Calu3 (cell line): Measurements from ENCODE around the gene RNF222. TPM values are rescaled to one million over a fixed set of nuclear protein-coding genes. Genes with fewer than 3 reads are reported as not detected.

ENCODE experiments used
- BruUV-seq: library from RNA; stranded (reverse); fragments of 400-500 nt; replicated peaks from 2 replicates; lab custom pipeline; 2021; lab: Mats Ljungman, UMichigan
- CTCF ChIA-PET: fragments of 300-600 bp; sonication (Branson Sonifier 250); formaldehyde crosslinking; loops from one replicate; lab custom pipeline; 2022; ENCODE audit warnings: antibody characterized with exemption; lab: Charles Lee
- DNase-seq: peaks from one replicate; pipeline ENCODE4 v3.0.0; 2022
- H3K27ac Mint-ChIP-seq: one replicate; pipeline ENCODE4 v1.8.0; 2022; ENCODE audit warnings: mixed read lengths; ENCODE audit not compliant: unreplicated experiment
- H3K27me3 Mint-ChIP-seq: one replicate; pipeline ENCODE4 v1.8.0; 2022; ENCODE audit warnings: mixed read lengths; ENCODE audit not compliant: unreplicated experiment
- H3K36me3 Mint-ChIP-seq: one replicate; pipeline ENCODE4 v1.8.0; 2022; ENCODE audit warnings: mild to moderate bottlenecking, moderate library complexity, mixed read lengths; ENCODE audit not compliant: insufficient read depth, unreplicated experiment
- H3K4me1 Mint-ChIP-seq: one replicate; pipeline ENCODE4 v1.8.0; 2022; ENCODE audit warnings: mild to moderate bottlenecking, low read depth, mixed read lengths; ENCODE audit not compliant: unreplicated experiment
- H3K4me3 Mint-ChIP-seq: one replicate; pipeline ENCODE4 v1.8.0; 2022; ENCODE audit warnings: mild to moderate bottlenecking, low read depth, moderate library complexity, mixed read lengths; ENCODE audit not compliant: unreplicated experiment
- H3K9me3 Mint-ChIP-seq: one replicate; pipeline ENCODE4 v1.8.0; 2022; ENCODE audit warnings: low read depth, mixed read lengths; ENCODE audit not compliant: unreplicated experiment
- intact Hi-C: fragments of 100-400 bp; cut with micrococcal nuclease; formaldehyde crosslinking; loops from one replicate; pipeline ENCODE4 v1.10.0; 2022; ENCODE audit not compliant: unreplicated experiment
- total RNA-seq: library from RNA; stranded (reverse); gene quantifications from 2 replicates; pipeline ENCODE4 v1.2.3, GENCODE V29; 2022
- TF ChIP-seq, protein P1 (sequence below): fragments of 200-600 bp; IDR thresholded peaks from one replicate; pipeline ENCODE4 v1.8.0; 2022; ENCODE audit warnings: antibody characterized with exemption; ENCODE audit not compliant: unreplicated experiment

The RNF222 gene
- total RNA-seq, 1 experiment from 2014 or later: not detected

GRCh38 chr17:8408371-8408770 lies 10.7 kb upstream of the RNF222 start:
- intact Hi-C loops: no loop called here
- peaks cover 5% of the 10 kb centered on the region for H3K36me3 Mint-ChIP-seq
- no peaks in the 10 kb centered on the region for H3K9me3 Mint-ChIP-seq
- peak overlapping the region; percentile 97 for H3K27ac Mint-ChIP-seq
- peak overlapping the region; percentile 67 for H3K4me3 Mint-ChIP-seq
- CTCF ChIA-PET: interaction anchor here (3.2 kb wide), 1 partner anchor 25 kb away, joined by 14 read pairs; no protein-coding TSS in a partner anchor
- H3K27me3 Mint-ChIP-seq: no peaks in the 10 kb centered on the region
- H3K4me1 Mint-ChIP-seq: peaks cover 8% of the 10 kb centered on the region
- peak; percentile 75 for DNase-seq
- TF ChIP-seq, protein P1, sequence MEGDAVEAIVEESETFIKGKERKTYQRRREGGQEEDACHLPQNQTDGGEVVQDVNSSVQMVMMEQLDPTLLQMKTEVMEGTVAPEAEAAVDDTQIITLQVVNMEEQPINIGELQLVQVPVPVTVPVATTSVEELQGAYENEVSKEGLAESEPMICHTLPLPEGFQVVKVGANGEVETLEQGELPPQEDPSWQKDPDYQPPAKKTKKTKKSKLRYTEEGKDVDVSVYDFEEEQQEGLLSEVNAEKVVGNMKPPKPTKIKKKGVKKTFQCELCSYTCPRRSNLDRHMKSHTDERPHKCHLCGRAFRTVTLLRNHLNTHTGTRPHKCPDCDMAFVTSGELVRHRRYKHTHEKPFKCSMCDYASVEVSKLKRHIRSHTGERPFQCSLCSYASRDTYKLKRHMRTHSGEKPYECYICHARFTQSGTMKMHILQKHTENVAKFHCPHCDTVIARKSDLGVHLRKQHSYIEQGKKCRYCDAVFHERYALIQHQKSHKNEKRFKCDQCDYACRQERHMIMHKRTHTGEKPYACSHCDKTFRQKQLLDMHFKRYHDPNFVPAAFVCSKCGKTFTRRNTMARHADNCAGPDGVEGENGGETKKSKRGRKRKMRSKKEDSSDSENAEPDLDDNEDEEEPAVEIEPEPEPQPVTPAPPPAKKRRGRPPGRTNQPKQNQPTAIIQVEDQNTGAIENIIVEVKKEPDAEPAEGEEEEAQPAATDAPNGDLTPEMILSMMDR: no peak
- BruUV-seq: no TSS peak

GRCh38 chr17:8406174-8406573 lies 8.5 kb upstream of the RNF222 start:
- DNase-seq: no peak
- intact Hi-C loops: no loop called here
- CTCF ChIA-PET: no interaction called here
- peaks cover 8% of the 10 kb centered on the region for H3K4me1 Mint-ChIP-seq
- BruUV-seq: no TSS peak
- H3K9me3 Mint-ChIP-seq: no peaks in the 10 kb centered on the region
- TF ChIP-seq, protein P1: no peak
- H3K27ac Mint-ChIP-seq: no peak overlapping the region
- H3K36me3 Mint-ChIP-seq: peaks cover 5% of the 10 kb centered on the region
- H3K27me3 Mint-ChIP-seq: peaks cover 8% of the 10 kb centered on the region
- no peak overlapping the region for H3K4me3 Mint-ChIP-seq

DNA sequence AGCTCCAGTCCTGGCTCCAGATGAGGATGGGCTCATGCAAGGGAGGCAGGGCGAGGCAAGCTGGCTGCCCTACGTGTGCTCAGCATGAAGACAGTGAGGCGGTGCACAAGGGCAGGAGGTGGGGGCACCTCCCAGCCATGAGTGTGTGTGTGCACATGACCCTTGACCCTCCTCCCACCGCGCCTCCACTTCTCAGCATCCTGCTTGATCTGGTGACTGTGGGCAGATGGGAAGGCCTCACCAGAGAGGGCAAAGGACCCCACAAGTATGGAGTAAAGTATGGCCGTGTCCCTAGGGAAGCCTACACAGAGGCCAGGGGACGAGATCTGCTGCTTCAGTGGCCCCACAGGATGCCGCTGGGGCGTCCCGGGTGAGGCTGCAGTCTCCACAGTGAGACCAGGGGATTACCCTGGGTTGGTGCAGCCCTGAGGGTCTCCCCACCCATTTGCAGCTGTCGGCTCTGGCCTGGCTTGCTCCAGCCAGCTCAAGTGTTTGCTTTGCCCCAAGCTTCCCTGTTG lies 7.9 kb upstream of the RNF222 start:
- intact Hi-C loops: no loop called here

GRCh38 chr17:8402921-8403536 lies 5.4 kb upstream of the RNF222 start:
- CTCF ChIA-PET: no interaction called here
- no peak overlapping the region for H3K4me3 Mint-ChIP-seq
- TF ChIP-seq, protein P1: no peak

More for the DNA sequence above, 7.9 kb upstream of the RNF222 start:
- TF ChIP-seq, protein P1: no peak
- Mint-ChIP-seq H3K4me3 (no peak overlapping the region), H3K27ac (no peak overlapping the region), H3K4me1 (peaks cover 8% of the 10 kb centered on the region), H3K27me3 (peaks cover 14% of the 10 kb centered on the region), H3K9me3 (no peaks in the 10 kb centered on the region), H3K36me3 (peaks cover 5% of the 10 kb centered on the region)
- BruUV-seq: no TSS peak
- CTCF ChIA-PET: no interaction called here
- no peak for DNase-seq

More at GRCh38 chr17:8402921-8403536, 5.4 kb upstream of the RNF222 start:
- Mint-ChIP-seq H3K4me1 (peaks cover 2% of the 10 kb centered on the region), H3K36me3 (no peaks in the 10 kb centered on the region), H3K27ac (no peak overlapping the region), H3K9me3 (no peaks in the 10 kb centered on the region), H3K27me3 (peaks cover 17% of the 10 kb centered on the region)
- DNase-seq: no peak
- intact Hi-C loops: no loop called here
- BruUV-seq: no TSS peak
